Measurements from ENCODE around the gene TMEM115.

DNA sequence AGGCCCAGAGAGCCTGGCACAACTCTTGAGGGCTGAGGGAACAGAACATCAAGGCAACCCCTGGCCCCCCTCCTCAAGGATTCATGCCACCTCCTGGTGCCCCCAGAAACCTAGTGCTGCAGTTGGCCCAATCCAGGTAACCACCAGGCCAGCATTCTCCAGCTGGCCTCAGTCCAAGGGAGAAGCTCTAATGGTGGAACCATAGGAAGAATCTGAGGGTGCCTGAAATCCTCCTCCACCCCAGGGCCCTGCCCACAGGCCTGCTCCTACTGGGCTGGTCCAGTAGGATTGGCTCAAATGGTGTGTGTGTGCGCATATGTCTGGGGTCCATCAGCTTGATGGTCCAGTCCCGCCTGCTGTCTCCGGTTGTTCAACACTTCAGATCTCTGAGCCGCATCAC lies 44.5 kb downstream of the TMEM115 start:
- TF ChIP-seq, protein P1, sequence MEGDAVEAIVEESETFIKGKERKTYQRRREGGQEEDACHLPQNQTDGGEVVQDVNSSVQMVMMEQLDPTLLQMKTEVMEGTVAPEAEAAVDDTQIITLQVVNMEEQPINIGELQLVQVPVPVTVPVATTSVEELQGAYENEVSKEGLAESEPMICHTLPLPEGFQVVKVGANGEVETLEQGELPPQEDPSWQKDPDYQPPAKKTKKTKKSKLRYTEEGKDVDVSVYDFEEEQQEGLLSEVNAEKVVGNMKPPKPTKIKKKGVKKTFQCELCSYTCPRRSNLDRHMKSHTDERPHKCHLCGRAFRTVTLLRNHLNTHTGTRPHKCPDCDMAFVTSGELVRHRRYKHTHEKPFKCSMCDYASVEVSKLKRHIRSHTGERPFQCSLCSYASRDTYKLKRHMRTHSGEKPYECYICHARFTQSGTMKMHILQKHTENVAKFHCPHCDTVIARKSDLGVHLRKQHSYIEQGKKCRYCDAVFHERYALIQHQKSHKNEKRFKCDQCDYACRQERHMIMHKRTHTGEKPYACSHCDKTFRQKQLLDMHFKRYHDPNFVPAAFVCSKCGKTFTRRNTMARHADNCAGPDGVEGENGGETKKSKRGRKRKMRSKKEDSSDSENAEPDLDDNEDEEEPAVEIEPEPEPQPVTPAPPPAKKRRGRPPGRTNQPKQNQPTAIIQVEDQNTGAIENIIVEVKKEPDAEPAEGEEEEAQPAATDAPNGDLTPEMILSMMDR (IDR thresholded peaks at IDR 0.05; ENCODE audit: low read depth, low read length): no peak
- TF ChIP-seq EZH2phosphoT487 (IDR thresholded peaks at IDR 0.05; ENCODE audit: low read depth): no peak
